DMS 273 (cell line): ENCODE data around the gene IL27RA.
A peak's percentile ranks its signal among the peaks of the same experiment; 100 is the strongest.
"Not testable (repeated sequence)": the region's sequence is repeated elsewhere in the genome, so short reads cannot be mapped to it uniquely, and the experiment has no call there.

Experiments
- DNase-seq: peaks from one replicate; lab custom pipeline; 2025; ENCODE audit not compliant: unreplicated experiment; lab: John Stamatoyannopoulos, UW

IL27RA gene

DNA sequence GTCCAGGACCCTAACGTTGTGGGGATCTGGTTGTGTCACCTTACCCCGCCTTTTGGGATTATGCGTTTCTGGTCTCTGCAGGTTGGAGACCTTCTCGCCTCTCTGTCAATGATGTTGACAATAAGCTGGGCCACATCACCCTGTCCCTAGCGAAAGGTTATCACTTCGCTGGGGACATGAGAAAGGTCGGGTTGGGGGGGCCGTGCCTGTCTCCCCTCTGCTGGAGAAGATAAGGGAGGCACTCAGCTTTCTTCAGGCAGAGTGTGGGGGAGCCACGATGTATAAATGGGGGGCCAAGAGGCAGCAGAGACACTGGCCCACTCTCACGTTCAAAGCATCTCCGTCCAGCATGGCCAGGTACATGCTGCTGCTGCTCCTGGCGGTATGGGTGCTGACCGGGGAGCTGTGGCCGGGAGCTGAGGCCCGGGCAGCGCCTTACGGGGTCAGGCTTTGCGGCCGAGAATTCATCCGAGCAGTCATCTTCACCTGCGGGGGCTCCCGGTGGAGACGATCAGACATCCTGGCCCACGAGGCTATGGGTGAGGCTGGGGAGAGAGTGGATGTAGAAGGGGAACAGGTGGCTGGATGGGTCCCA is 3.6 kb upstream of the IL27RA start, which contains the start of gene RLN3:
Gene RLN3, plus strand, starts transcription at position 293 of the 595 bp plus-strand sequence. Its CDS starts 57 bp downstream, at position 350.
- no peak for DNase-seq

DNA sequence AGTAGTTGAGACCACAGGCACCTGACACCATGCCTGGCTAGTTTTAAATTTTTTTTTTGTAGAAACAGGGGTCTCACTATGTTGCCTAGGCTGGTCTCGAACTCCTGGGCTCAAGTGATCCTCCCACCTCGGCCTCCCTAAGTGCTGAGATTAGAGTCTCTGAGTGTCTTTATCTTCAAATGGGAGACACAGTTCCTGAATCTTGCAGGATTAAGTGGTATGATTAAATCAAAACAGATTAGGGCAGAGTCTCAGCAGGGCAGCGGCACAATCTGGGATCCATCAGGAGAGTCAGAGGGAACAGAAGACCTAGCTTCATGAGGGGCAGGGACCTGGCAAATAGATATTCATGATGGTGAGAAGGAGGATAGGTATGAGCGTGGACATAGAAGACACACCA is 2.7 kb upstream of the IL27RA start:
- no peak for DNase-seq

GRCh38 chr19:14030997-14031718 is 404 bp upstream of the IL27RA start:
- no peak for DNase-seq

- DNase-seq = no peak
Measured at GRCh38 chr19:14033946-14034345, 2.4 kb downstream of the IL27RA start.

- peak; percentile 24 for DNase-seq
Measured at GRCh38 chr19:14035159-14035558, 3.6 kb downstream of the IL27RA start.

DNA sequence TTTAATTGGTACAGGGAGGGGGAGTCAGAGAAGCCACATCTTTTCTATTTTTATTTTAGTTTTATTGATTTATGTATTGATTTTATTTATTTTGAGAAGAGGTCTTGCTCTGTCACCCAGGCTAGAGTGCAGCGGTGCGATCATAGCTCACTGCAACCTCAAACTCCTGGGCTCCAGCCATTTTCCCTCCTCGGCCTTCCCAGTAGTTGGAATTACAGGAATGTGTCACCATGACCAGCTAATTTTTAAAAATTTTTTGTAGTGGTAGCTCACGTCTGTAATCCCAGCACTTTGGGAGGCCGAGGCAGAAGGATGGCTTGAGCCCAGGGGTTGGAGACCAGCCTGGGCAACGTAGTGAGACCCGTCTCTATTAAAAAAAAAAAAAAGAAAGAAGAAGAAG is 4.1 kb downstream of the IL27RA start:
- no peak for DNase-seq

DNA sequence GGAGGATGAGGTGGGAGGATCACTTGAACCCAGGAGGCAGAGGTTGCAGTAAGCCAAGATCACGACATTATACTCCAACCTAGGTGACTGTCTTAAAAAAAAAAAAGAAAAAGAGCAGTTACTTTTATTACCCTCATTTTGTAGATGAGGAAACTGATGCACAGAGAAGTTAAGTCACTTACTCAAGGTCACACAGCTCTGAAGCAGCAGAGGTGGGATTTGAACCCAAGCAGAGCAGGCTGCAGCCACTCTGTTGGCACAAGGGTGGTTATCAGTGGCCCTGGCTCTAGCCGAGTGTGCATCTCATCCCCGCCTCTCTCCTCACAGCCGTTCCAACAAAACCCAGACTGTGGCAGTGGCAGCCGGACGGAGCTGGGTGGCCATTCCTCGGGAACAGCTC is 7.6 kb downstream of the IL27RA start:
- DNase-seq = no peak

GRCh38 chr19:14042659-14043608 is 11.4 kb downstream of the IL27RA start:
- peak; percentile 71 for DNase-seq

- not testable (repeated sequence) for DNase-seq
Measured at GRCh38 chr19:14047866-14048265, 16.3 kb downstream of the IL27RA start.

GRCh38 chr19:14048443-14049153 is 17.0 kb downstream of the IL27RA start:
- peak; percentile 72 for DNase-seq

- no peak for DNase-seq
Measured at GRCh38 chr19:14050512-14050911, 18.9 kb downstream of the IL27RA start.

GRCh38 chr19:14050961-14051360 is 19.4 kb downstream of the IL27RA start:
- DNase-seq = not testable (repeated sequence)

DNA sequence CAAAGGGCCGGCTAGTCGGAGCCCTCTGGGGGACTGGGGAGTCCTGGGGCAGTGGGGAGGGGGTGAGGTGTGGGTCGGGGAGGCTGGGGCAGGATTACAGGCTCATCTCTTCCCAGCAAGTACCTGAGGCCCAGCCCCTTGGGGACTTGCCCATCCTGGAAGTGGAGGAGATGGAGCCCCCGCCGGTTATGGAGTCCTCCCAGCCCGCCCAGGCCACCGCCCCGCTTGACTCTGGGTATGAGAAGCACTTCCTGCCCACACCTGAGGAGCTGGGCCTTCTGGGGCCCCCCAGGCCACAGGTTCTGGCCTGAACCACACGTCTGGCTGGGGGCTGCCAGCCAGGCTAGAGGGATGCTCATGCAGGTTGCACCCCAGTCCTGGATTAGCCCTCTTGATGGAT is 20.4 kb downstream of the IL27RA start:
- DNase-seq = no peak

DNA sequence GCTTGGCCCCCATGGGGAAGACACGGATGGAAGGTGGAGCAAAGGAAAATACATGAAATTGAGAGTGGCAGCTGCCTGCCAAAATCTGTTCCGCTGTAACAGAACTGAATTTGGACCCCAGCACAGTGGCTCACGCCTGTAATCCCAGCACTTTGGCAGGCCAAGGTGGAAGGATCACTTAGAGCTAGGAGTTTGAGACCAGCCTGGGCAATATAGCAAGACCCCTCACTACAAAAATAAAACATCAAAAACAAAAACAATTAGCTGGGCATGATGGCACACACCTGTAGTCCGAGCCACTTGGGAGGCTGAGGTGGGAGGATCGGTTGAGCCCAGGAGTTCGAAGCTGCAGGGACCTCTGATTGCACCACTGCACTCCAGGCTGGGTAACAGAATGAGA is 20.9 kb downstream of the IL27RA start:
- no peak for DNase-seq

DNA sequence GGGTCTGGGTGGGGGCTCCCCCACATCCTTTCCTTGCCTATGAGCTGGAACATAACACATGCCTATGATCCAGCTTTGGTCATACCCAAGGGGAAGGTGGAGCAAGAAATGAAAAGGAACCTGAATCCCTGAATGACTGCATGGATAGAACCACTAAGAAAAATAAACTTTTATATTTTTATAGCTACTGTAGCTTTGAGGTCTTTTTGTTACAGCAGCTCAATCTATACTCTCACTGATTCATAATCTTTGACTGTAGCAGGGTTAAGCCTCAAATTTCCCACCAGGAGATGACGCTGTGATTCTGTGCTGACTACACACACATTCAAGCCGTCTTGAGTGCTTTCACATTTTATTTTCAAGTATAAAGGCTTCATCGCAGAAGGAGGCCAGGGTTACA is 21.5 kb downstream of the IL27RA start:
- no peak for DNase-seq

- no peak for DNase-seq
Measured at GRCh38 chr19:14053500-14053899, 21.9 kb downstream of the IL27RA start.

- DNase-seq = no peak
Measured at GRCh38 chr19:14054099-14054498, 22.5 kb downstream of the IL27RA start.

GRCh38 chr19:14054721-14055120 is 23.2 kb downstream of the IL27RA start:
- no peak for DNase-seq

GRCh38 chr19:14055396-14055795 is 23.8 kb downstream of the IL27RA start:
- no peak for DNase-seq

DNA sequence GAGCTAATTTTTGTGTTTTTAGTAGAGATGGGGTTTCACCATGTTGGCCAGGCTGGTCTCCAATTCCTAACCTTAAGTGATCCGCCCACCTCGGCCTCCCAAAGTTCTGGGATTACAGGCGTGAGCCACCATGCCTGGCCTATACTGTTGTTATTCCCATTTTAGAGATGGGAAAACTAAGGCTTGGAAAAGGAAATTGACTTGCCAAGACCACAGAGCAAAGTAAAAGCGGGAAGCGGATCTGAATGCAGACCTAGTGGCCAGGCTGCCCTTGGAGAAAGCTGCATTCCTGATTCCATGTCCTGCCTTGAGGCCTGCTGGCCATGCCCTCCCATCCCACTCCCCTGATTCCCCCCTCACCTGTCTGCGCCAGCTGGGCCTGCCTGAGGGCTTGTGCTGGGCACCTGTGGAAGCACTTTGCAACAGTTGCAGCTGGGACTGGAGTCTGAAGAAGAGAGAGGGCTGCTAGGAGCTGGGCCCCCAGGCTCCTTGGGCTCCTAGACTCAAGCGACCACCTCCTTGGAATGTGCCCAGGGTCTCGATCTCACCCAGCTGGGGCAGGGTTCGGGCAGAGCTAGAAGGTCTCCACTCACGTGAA is 24.6 kb downstream of the IL27RA start:
- no peak for DNase-seq
